GM12878 (cell line): Measurements from ENCODE around the gene GID8.

Experiments used
- BHLHE40 ChIP-seq, 2 experiments: fragments of 450-650 bp in 1 of 2; IDR thresholded peaks; 2 replicates each; pipeline ENCODE4 v1.6.1; 2011 to 2017; ENCODE audit warnings: low read depth in 2 of 2, borderline replicate concordance in 1 of 2, improper control_type of control experiment in 1 of 2, low read length in 1 of 2, mild to moderate bottlenecking in 1 of 2
- CBX5 ChIP-seq: sonication (generic); IDR thresholded peaks from 2 replicates; pipeline ENCODE4 v1.6.1; 2016; ENCODE audit warnings: low read depth, moderate library complexity, mild to moderate bottlenecking, inconsistent platforms
- EP300 ChIP-seq, 2 experiments: fragments of 150-350 bp in 1 of 2; IDR thresholded peaks; 2 replicates each; pipeline ENCODE4 v1.6.1; 2011 to 2012; ENCODE audit warnings: low read depth in 2 of 2, low read length in 2 of 2, borderline replicate concordance in 1 of 2, improper control_type of control experiment in 1 of 2, inconsistent platforms in 1 of 2; ENCODE audit not compliant: control insufficient read depth in 1 of 2
- MTA3 ChIP-seq: IDR thresholded peaks from 2 replicates; pipeline ENCODE4 v1.6.1; 2012; ENCODE audit warnings: low read length, inconsistent platforms, borderline replicate concordance
- POLR2AphosphoS5 ChIP-seq: IDR thresholded peaks from 2 replicates; pipeline ENCODE4 v1.6.1; 2011; ENCODE audit warnings: mild to moderate bottlenecking, low read length, inconsistent platforms
- SPI1 ChIP-seq: IDR thresholded peaks from 2 replicates; pipeline ENCODE4 v1.6.1; 2011; ENCODE audit warnings: low read depth, mild to moderate bottlenecking, low read length, moderate library complexity, borderline replicate concordance; ENCODE audit not compliant: insufficient read depth
- ZNF217 ChIP-seq: fragments of 450-650 bp; IDR thresholded peaks from 2 replicates; pipeline ENCODE4 v1.6.1; 2017; ENCODE audit warnings: antibody characterized with exemption, mild to moderate bottlenecking
- TF ChIP-seq, protein P1 (sequence below): IDR thresholded peaks from 2 replicates; pipeline ENCODE4 v1.6.1; 2012; ENCODE audit warnings: low read depth, low read length, improper control_type of control experiment
- TF ChIP-seq, protein P2 (sequence below), 3 experiments: IDR thresholded peaks in 2 of 3; conservative IDR thresholded peaks in 1 of 3; 2 replicates each; pipeline ENCODE4 v1.5.1; 2011; ENCODE audit warnings: low read depth in 3 of 3, low read length in 3 of 3, mild to moderate bottlenecking in 3 of 3, control low read depth in 2 of 3, moderate library complexity in 2 of 3, inconsistent platforms in 1 of 3, mixed read lengths in 1 of 3; ENCODE audit not compliant: control insufficient read depth in 2 of 3, insufficient read depth in 1 of 3; ENCODE audit errors: extremely low read depth in 1 of 3

DNA sequence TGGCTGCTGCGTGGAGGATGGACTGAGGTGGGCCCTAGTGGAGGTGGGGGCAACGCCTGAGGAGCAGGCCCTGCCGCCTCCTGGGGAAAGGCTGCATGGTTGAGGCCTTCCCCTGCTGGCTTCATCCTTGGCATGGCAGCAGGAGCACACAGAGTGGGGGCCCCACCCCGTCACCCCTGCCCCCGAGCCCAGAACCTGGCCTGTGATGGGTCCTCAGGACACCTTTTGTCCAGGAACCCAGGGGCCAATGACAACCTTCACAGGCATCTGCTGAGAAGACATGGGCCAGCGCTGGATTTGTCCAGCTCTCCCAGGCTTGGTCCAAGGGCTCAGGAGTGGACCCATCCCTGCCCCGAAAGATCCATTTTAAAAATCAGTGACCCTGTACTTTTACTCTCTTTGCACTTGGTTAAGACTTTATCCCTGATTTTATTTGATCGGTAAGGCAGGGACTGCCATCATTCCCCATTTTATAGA is 14.0 kb downstream of the GID8 start:
- TF ChIP-seq, protein P1, sequence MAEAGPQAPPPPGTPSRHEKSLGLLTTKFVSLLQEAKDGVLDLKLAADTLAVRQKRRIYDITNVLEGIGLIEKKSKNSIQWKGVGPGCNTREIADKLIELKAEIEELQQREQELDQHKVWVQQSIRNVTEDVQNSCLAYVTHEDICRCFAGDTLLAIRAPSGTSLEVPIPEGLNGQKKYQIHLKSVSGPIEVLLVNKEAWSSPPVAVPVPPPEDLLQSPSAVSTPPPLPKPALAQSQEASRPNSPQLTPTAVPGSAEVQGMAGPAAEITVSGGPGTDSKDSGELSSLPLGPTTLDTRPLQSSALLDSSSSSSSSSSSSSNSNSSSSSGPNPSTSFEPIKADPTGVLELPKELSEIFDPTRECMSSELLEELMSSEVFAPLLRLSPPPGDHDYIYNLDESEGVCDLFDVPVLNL, result no peak
- no peak for TF ChIP-seq BHLHE40 (IDR thresholded peaks at IDR 0.05; ENCODE audit: borderline replicate concordance in 1 of 2, low read depth in 2 of 2, low read length in 1 of 2)
- TF ChIP-seq EP300 (IDR thresholded peaks at IDR 0.05; ENCODE audit: borderline replicate concordance in 1 of 2, control insufficient read depth in 1 of 2, low read depth in 2 of 2, low read length in 2 of 2), result no peak
- TF ChIP-seq SPI1, result no peak
- no peak for TF ChIP-seq CBX5
- no peak for TF ChIP-seq ZNF217
- TF ChIP-seq POLR2AphosphoS5, result no peak
- TF ChIP-seq, protein P2, sequence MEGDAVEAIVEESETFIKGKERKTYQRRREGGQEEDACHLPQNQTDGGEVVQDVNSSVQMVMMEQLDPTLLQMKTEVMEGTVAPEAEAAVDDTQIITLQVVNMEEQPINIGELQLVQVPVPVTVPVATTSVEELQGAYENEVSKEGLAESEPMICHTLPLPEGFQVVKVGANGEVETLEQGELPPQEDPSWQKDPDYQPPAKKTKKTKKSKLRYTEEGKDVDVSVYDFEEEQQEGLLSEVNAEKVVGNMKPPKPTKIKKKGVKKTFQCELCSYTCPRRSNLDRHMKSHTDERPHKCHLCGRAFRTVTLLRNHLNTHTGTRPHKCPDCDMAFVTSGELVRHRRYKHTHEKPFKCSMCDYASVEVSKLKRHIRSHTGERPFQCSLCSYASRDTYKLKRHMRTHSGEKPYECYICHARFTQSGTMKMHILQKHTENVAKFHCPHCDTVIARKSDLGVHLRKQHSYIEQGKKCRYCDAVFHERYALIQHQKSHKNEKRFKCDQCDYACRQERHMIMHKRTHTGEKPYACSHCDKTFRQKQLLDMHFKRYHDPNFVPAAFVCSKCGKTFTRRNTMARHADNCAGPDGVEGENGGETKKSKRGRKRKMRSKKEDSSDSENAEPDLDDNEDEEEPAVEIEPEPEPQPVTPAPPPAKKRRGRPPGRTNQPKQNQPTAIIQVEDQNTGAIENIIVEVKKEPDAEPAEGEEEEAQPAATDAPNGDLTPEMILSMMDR (IDR thresholded peaks at IDR 0.05 in 2 of 3, conservative IDR thresholded peaks at IDR 0.05 in 1 of 3; ENCODE audit: control insufficient read depth in 2 of 3, extremely low read depth in 1 of 3, insufficient read depth in 1 of 3, low read depth in 3 of 3, low read length in 3 of 3), result no peak
- no peak for TF ChIP-seq MTA3
